A549 (cell line): Measurements from ENCODE around the gene TTC3. TPM values are rescaled to one million over a fixed set of nuclear protein-coding genes. Genes with fewer than 3 reads are reported as not detected.

ENCODE experiments used
- ATAC-seq, 2 experiments: fragments of 200-7000 bp in 1 of 2; fragments of >200 bp in 1 of 2; cut with Nextera tagmentation in 1 of 2; cut with Tn5 transposase in 1 of 2; 3 replicates each; pipeline versions ENCODE4 v1.8.0 to v1.9.1; 2018 to 2020; ENCODE audit warnings: mild to moderate bottlenecking in 1 of 2, moderate library complexity in 1 of 2
- CTCF ChIA-PET: fragments of 300-600 bp; sonication (Branson Sonifier 250); formaldehyde crosslinking; extraction: SDS; loops from one replicate; lab custom pipeline; 2021; ENCODE audit warnings: antibody characterized with exemption, inconsistent platforms; lab: Yijun Ruan, JAX
- POLR2A ChIA-PET: fragments of 350-600 bp; formaldehyde crosslinking; extraction: SDS; loops from one replicate; lab custom pipeline; 2021; ENCODE audit warnings: antibody characterized with exemption, inconsistent platforms; lab: Yijun Ruan, JAX
- DNase-seq, 2 experiments: peaks; one replicate each; pipeline versions ENCODE4 v3.0.0 to v3.0.0-alpha.2; 2011 to 2016; ENCODE audit warnings: low read depth in 1 of 2, low spot score in 1 of 2
- FAIRE-seq: peaks from 2 replicates; lab custom pipeline; 2011; peaks lifted over from hg19 to GRCh38; lab: Jason Lieb, UNC
- H3K27ac ChIP-seq, 2 experiments: fragments of >200 bp; sonication (Bioruptor Twin); formaldehyde crosslinking; 3 replicates each; pipeline ENCODE4 v1.5.1; 2016 to 2017
- H3K4me1 ChIP-seq: fragments of >200 bp; sonication (Bioruptor Twin); formaldehyde crosslinking; 3 replicates; pipeline ENCODE4 v1.6.1; 2016
- H3K4me2 ChIP-seq: fragments of >200 bp; sonication (Bioruptor Twin); formaldehyde crosslinking; 3 replicates; pipeline ENCODE4 v1.6.1; 2016
- H3K4me3 ChIP-seq: fragments of >200 bp; sonication (Bioruptor Twin); formaldehyde crosslinking; 3 replicates; pipeline ENCODE4 v1.5.1; 2016
- H3K9me3 ChIP-seq: fragments of >200 bp; sonication (Bioruptor Twin); formaldehyde crosslinking; 3 replicates; pipeline ENCODE4 v1.6.1; 2016
- BCL3 ChIP-seq: fragments of >200 bp; sonication (Bioruptor Twin); formaldehyde crosslinking; IDR thresholded peaks from 3 replicates; pipeline ENCODE4 v1.6.1; 2016
- BHLHE40 ChIP-seq: IDR thresholded peaks from 2 replicates; pipeline ENCODE4 v1.6.1; 2012; ENCODE audit warnings: low read depth, low read length, inconsistent platforms
- CBX8 ChIP-seq: fragments of 200-600 bp; sonication (generic); IDR thresholded peaks from 2 replicates; pipeline ENCODE4 v1.6.1; 2016
- CEBPB ChIP-seq, 2 experiments: fragments of >200 bp in 1 of 2; sonication (Bioruptor Twin) in 1 of 2; formaldehyde crosslinking in 1 of 2; IDR thresholded peaks; 2 replicates each; pipeline ENCODE4 v1.6.1; 2012 to 2016
- E2F6 ChIP-seq: IDR thresholded peaks from 2 replicates; pipeline ENCODE4 v1.6.1; 2012; ENCODE audit warnings: low read depth, borderline replicate concordance
- EHF ChIP-seq: fragments of 250-450 bp; sonication (Bioruptor Pico); IDR thresholded peaks from 2 replicates; pipeline ENCODE4 v1.5.0; 2020; ENCODE audit warnings: mild to moderate bottlenecking
- EHMT2 ChIP-seq: fragments of 200-600 bp; sonication (generic); IDR thresholded peaks from 2 replicates; pipeline ENCODE4 v1.6.1; 2016; ENCODE audit warnings: antibody characterized with exemption, low read depth, mild to moderate bottlenecking, moderate library complexity
- ELK1 ChIP-seq: fragments of 150-350 bp; IDR thresholded peaks from 2 replicates; pipeline ENCODE4 v1.6.1; 2014; ENCODE audit warnings: low read depth, mild to moderate bottlenecking, low read length
- ESRRA ChIP-seq: fragments of 150-350 bp; IDR thresholded peaks from 2 replicates; pipeline ENCODE4 v1.6.1; 2014; ENCODE audit warnings: mild to moderate bottlenecking, low read length, borderline replicate concordance
- FOSL2 ChIP-seq, 2 experiments: fragments of 450-650 bp in 1 of 2; fragments of >200 bp in 1 of 2; sonication (Bioruptor Twin) in 1 of 2; formaldehyde crosslinking; IDR thresholded peaks; 2 replicates each; pipeline versions ENCODE4 v1.5.0 to v1.6.1; 2016 to 2020; ENCODE audit warnings: mild to moderate bottlenecking in 1 of 2, moderate library complexity in 1 of 2
- FOXS1 ChIP-seq: fragments of 250-450 bp; sonication (Bioruptor Pico); IDR thresholded peaks from 2 replicates; pipeline ENCODE4 v1.5.0; 2020; ENCODE audit warnings: mild to moderate bottlenecking, moderate library complexity
- HDAC2 ChIP-seq: fragments of 200-600 bp; sonication (generic); IDR thresholded peaks from 2 replicates; pipeline ENCODE4 v1.6.1; 2016
- HOXB13 ChIP-seq: fragments of 250-450 bp; sonication (Bioruptor Pico); IDR thresholded peaks from 2 replicates; pipeline ENCODE4 v1.5.0; 2020; ENCODE audit warnings: low read depth, mild to moderate bottlenecking, moderate library complexity
- KDM1A ChIP-seq: fragments of 200-600 bp; sonication (generic); IDR thresholded peaks from 2 replicates; pipeline ENCODE4 v1.6.1; 2016; ENCODE audit warnings: low read depth, mild to moderate bottlenecking
- MAX ChIP-seq: IDR thresholded peaks from 2 replicates; pipeline ENCODE4 v1.6.1; 2012
- MAZ ChIP-seq: fragments of 150-350 bp; IDR thresholded peaks from 2 replicates; pipeline ENCODE4 v1.6.1; 2014; ENCODE audit warnings: antibody characterized with exemption, low read depth, low read length, borderline replicate concordance
- MYC ChIP-seq: IDR thresholded peaks from 2 replicates; pipeline ENCODE4 v1.6.1; 2012; ENCODE audit warnings: mild to moderate bottlenecking, inconsistent platforms, low read length, improper control_type of control experiment, borderline replicate concordance
- NR3C1 ChIP-seq: fragments of >200 bp; sonication (Bioruptor Twin); formaldehyde crosslinking; IDR thresholded peaks from 3 replicates; pipeline ENCODE4 v1.6.1; 2017
- POLR2AphosphoS2 ChIP-seq: conservative IDR thresholded peaks from 2 replicates; pipeline ENCODE4 v1.6.1; 2012; ENCODE audit warnings: low read length, improper control_type of control experiment, inconsistent platforms
- SMC3 ChIP-seq: fragments of >200 bp; sonication (Bioruptor Twin); formaldehyde crosslinking; IDR thresholded peaks from 3 replicates; pipeline ENCODE4 v1.6.1; 2018; ENCODE audit warnings: inconsistent platforms
- SREBF2 ChIP-seq: fragments of 450-650 bp; IDR thresholded peaks from 2 replicates; pipeline ENCODE4 v1.6.1; 2014; ENCODE audit warnings: mild to moderate bottlenecking, moderate library complexity
- ZC3H11A ChIP-seq: fragments of 450-650 bp; IDR thresholded peaks from 2 replicates; pipeline ENCODE4 v1.6.1; 2014; ENCODE audit warnings: antibody characterized with exemption, mild to moderate bottlenecking
- ZSCAN20 ChIP-seq: fragments of 250-450 bp; sonication (Bioruptor Pico); IDR thresholded peaks from 2 replicates; pipeline ENCODE4 v1.8.0; 2022; ENCODE audit warnings: mild to moderate bottlenecking, moderate library complexity
- WGBS: methylation state at CpG from one replicate; pipeline ENCODE4 v1.1.6; 2017; ENCODE audit errors: missing lambda C conversion rate; 5-methylcytosine and 5-hydroxymethylcytosine counted together
- polyA plus RNA-seq, 4 experiments: library from polyadenylated mRNA; depleted of rRNA in 3 of 4; stranded (reverse); fragments of >200 nt; fragmentation: RNase III in 1 of 4; extraction: RNeasy Plus Mini Kit Qiagen cat#74134 plus additional on column Dnase treatment in 1 of 4; gene quantifications; 2 replicates in 3 of 4; 3 replicates in 1 of 4; pipeline ENCODE4 v1.2.3, GENCODE V29; 2011 to 2017
- TF ChIP-seq, protein P1 (sequence below): fragments of >200 bp; sonication (Bioruptor Twin); formaldehyde crosslinking; IDR thresholded peaks from 2 replicates; pipeline ENCODE4 v1.6.1; 2016
- TF ChIP-seq, protein P2 (sequence below): fragments of 250-450 bp; sonication (Bioruptor Pico); IDR thresholded peaks from 2 replicates; pipeline ENCODE4 v1.5.0; 2021; ENCODE audit warnings: mild to moderate bottlenecking, moderate library complexity, borderline replicate concordance

Gene TTC3
- polyA plus RNA-seq, 2 of the 4 experiments (the other 2 are of a cell fraction), result 34.2 to 62.2 TPM

- ChIA-PET POLR2A (no interaction called here), CTCF (no interaction called here)
- FAIRE-seq, result no peak
- Histone ChIP-seq H3K4me1 (no peaks in the 10 kb centered on the region), H3K27ac (no peak overlapping the region), H3K9me3 (no peaks in the 10 kb centered on the region), H3K4me2 (no peak overlapping the region), H3K4me3 (no peak overlapping the region)
- no peak for DNase-seq
- ATAC-seq, result no peak
- WGBS, result 96% methylated on average over 6 of the region's 16 CpGs
- no peak for TF ChIP-seq BCL3
- no peak for TF ChIP-seq KDM1A
- no peak for TF ChIP-seq FOXS1
- no peak for TF ChIP-seq SREBF2
- TF ChIP-seq ELK1, result no peak
- no peak for TF ChIP-seq HOXB13 (CRISPR knock-in tag)
- no peak for TF ChIP-seq MAZ
- TF ChIP-seq SMC3, result no peak
- TF ChIP-seq HDAC2, result no peak
- TF ChIP-seq NR3C1, result no peak
- no peak for TF ChIP-seq FOSL2 (IDR thresholded peaks at IDR 0.05)
- TF ChIP-seq FOSL2 (CRISPR knock-in tag; IDR thresholded peaks at IDR 0.05), result no peak
- TF ChIP-seq E2F6, result no peak
- TF ChIP-seq, protein P1, sequence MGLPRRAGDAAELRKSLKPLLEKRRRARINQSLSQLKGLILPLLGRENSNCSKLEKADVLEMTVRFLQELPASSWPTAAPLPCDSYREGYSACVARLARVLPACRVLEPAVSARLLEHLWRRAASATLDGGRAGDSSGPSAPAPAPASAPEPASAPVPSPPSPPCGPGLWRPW, result no peak
- TF ChIP-seq BHLHE40, result no peak
Measured at GRCh38 chr21:37228003-37228400, 154.9 kb downstream of the TTC3 start.

DNA sequence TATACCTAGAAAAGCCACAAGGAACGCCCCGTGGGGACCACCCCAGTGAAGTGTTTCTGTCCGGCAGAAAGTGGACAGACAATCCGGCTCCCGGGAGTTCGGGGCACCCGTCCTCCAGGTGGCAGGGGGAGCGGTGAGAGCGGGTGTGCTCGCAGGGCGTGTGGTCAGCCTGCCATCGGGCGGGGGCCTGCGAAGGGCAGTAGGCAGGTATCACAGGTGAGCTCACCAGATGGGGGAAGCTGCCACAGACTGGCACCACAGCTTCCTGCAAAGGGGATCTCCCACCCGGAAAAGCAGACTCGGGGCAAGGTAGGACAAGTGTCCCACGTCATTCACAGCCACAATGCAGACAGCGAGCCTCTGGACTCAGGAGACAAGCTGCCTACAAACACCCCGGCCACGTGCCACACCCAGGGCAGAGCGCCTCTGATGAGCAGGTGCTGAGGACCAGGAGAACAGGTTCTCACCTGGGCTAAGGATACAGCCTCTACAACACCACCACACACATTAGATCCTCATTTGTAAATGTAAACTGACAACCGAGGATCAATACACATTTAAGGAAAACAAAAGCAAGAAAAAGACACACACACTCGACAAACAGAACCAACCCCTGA is 157.7 kb downstream of the TTC3 start:
- H3K9me3 ChIP-seq, result no peaks in the 10 kb centered on the region
- POLR2A ChIA-PET, result no interaction called here
- ATAC-seq, result no peak
- no peak for TF ChIP-seq BHLHE40
- no peak for TF ChIP-seq ZC3H11A
- TF ChIP-seq, protein P2, sequence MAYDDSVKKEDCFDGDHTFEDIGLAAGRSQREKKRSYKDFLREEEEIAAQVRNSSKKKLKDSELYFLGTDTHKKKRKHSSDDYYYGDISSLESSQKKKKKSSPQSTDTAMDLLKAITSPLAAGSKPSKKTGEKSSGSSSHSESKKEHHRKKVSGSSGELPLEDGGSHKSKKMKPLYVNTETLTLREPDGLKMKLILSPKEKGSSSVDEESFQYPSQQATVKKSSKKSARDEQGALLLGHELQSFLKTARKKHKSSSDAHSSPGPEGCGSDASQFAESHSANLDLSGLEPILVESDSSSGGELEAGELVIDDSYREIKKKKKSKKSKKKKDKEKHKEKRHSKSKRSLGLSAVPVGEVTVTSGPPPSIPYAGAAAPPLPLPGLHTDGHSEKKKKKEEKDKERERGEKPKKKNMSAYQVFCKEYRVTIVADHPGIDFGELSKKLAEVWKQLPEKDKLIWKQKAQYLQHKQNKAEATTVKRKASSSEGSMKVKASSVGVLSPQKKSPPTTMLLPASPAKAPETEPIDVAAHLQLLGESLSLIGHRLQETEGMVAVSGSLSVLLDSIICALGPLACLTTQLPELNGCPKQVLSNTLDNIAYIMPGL (CRISPR knock-in tag), result no peak
- TF ChIP-seq ESRRA, result no peak
- no peak for TF ChIP-seq CBX8
- TF ChIP-seq CEBPB (IDR thresholded peaks at IDR 0.05), result no peak
- TF ChIP-seq EHMT2, result no peak
- no peak for TF ChIP-seq MAX
- TF ChIP-seq SMC3, result no peak
- TF ChIP-seq POLR2AphosphoS2, result no peak
- TF ChIP-seq NR3C1, result no peak
- TF ChIP-seq MAZ, result no peak
- TF ChIP-seq E2F6, result no peak
- TF ChIP-seq EHF, result no peak
- TF ChIP-seq MYC, result no peak
- TF ChIP-seq FOSL2 (IDR thresholded peaks at IDR 0.05), result no peak
- no peak for TF ChIP-seq FOSL2 (CRISPR knock-in tag; IDR thresholded peaks at IDR 0.05)
- no peak for TF ChIP-seq ELK1
- TF ChIP-seq ZSCAN20 (CRISPR knock-in tag), result no peak
- TF ChIP-seq, all 56 proteins: peak for 0
- WGBS, result 85% methylated on average over 19 of the region's 23 CpGs
- Histone ChIP-seq H3K27ac (no peak overlapping the region), H3K4me1 (no peaks in the 10 kb centered on the region), H3K4me2 (no peak overlapping the region), H3K4me3 (no peak overlapping the region)
- FAIRE-seq (no peak), DNase-seq (no peak)
- CTCF ChIA-PET, result interaction anchor here (0.6 to 1.4 kb wide), 3 partner anchors 10 to 1403 kb away, joined by 3 to 7 read pairs (median 3); no protein-coding TSS in a partner anchor
